ENCODE results near the gene TOMM70. TPM values are rescaled to one million over a fixed set of nuclear protein-coding genes. Genes with fewer than 3 reads are reported as not detected.

The TOMM70 gene
- total and polyA plus RNA-seq, 10 of the 15 experiments (the other 5 are each of a cell fraction or from before 2014, with no cell fraction given), result 12.7 to 64.1 (median 41.3) TPM

GRCh38 chr3:100437721-100438622, 37.1 kb upstream of the TOMM70 start (continued):
- TF ChIP-seq, protein P1, sequence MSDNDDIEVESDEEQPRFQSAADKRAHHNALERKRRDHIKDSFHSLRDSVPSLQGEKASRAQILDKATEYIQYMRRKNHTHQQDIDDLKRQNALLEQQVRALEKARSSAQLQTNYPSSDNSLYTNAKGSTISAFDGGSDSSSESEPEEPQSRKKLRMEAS (IDR thresholded peaks at IDR 0.05; ENCODE audit: low read depth, low read length), result no peak
- TF ChIP-seq, protein P2, sequence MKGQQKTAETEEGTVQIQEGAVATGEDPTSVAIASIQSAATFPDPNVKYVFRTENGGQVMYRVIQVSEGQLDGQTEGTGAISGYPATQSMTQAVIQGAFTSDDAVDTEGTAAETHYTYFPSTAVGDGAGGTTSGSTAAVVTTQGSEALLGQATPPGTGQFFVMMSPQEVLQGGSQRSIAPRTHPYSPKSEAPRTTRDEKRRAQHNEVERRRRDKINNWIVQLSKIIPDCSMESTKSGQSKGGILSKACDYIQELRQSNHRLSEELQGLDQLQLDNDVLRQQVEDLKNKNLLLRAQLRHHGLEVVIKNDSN (IDR thresholded peaks at IDR 0.05; ENCODE audit: borderline replicate concordance, extremely low read length, insufficient read depth, low read depth, low read length), result no peak

GRCh38 chr3:100436951-100437350, 36.1 kb upstream of the TOMM70 start:
- SMC1A ChIA-PET (ENCODE audit: uncharacterized antibody, unreplicated experiment), result interaction anchor here (0.8 to 1.7 kb wide), 3 partner anchors 26 to 119 kb away, joined by 3 to 4 read pairs (median 3); no protein-coding TSS in a partner anchor
- no peak overlapping the region for H3K27ac ChIP-seq (ENCODE audit: control insufficient read depth, insufficient read depth)
- ATAC-seq, result no peak
- FAIRE-seq, result no peak
- H3K4me2 ChIP-seq (ENCODE audit: control insufficient read depth, insufficient read depth), result no peak overlapping the region
- DNase-seq (ENCODE audit: low read depth, low spot score), result no peak
- H3K36me3 ChIP-seq (ENCODE audit: control insufficient read depth in 2 of 2, insufficient read depth in 2 of 2, low read length in 1 of 2), result no peaks in the 10 kb centered on the region
- H4K20me1 ChIP-seq (ENCODE audit: control insufficient read depth, insufficient read depth), result no peaks in the 10 kb centered on the region
- 77% methylated on average over 2 of the region's 2 CpGs for WGBS (ENCODE audit: insufficient coverage, insufficient replicate concordance, low lambda C conversion rate, missing lambda C conversion rate)
- POLR2A ChIA-PET, result interaction anchor here (0.6 kb wide), 1 partner anchor 13 kb away, joined by 3 read pairs; no protein-coding TSS in a partner anchor
- H2AFZ ChIP-seq (ENCODE audit: control insufficient read depth, low read depth, low read length), result no peak overlapping the region
- no peaks in the 10 kb centered on the region for H3K9me3 ChIP-seq (replicated peaks; ENCODE audit: control insufficient read depth, insufficient read depth, low read length)
- H3K27me3 ChIP-seq (replicated peaks in 1 of 2; ENCODE audit: control insufficient read depth in 2 of 2, insufficient read depth in 2 of 2, low read length in 1 of 2), result no peaks in the 10 kb centered on the region
- CTCF ChIA-PET, result interaction anchor here (1.6 kb wide), 1 partner anchor 26 kb away, joined by 3 read pairs; no protein-coding TSS in a partner anchor
- H3K79me2 ChIP-seq (ENCODE audit: control insufficient read depth, insufficient read depth, low read length), result no peaks in the 10 kb centered on the region
- H3K9ac ChIP-seq (ENCODE audit: control insufficient read depth, insufficient read depth, low read length), result no peak overlapping the region
- no peaks in the 10 kb centered on the region for H3K4me1 ChIP-seq (ENCODE audit: control insufficient read depth, insufficient read depth, low read length)
- no TSS peak for BruUV-seq (replicated peaks)
- in situ Hi-C loops (cut with MboI) (no loop called here), intact Hi-C loops (cut with micrococcal nuclease; ENCODE audit: unreplicated experiment) (no loop called here)
- no peak overlapping the region for H3K4me3 ChIP-seq
- RAD21 ChIA-PET (ENCODE audit: unreplicated experiment), result interaction anchor here (1.6 kb wide), 1 partner anchor 26 kb away, joined by 3 read pairs; no protein-coding TSS in a partner anchor
- TF ChIP-seq SPI1 (IDR thresholded peaks at IDR 0.05; ENCODE audit: borderline replicate concordance, insufficient read depth, low read depth, low read length) (no peak), BACH1 (IDR thresholded peaks at IDR 0.05; ENCODE audit: borderline replicate concordance) (no peak), NFYA (IDR thresholded peaks at IDR 0.05; ENCODE audit: borderline replicate concordance, low read depth, low read length) (no peak), MYB (IDR thresholded peaks at IDR 0.05; ENCODE audit: borderline replicate concordance, low read depth, low read length) (no peak), NKRF (conservative IDR thresholded peaks at IDR 0.05) (no peak), NR2C2 (IDR thresholded peaks at IDR 0.05; ENCODE audit: borderline replicate concordance, control insufficient read depth, insufficient read length, low read depth) (no peak), BCL11A (IDR thresholded peaks at IDR 0.05; ENCODE audit: low read depth, low read length) (no peak), KAT2A (conservative IDR thresholded peaks at IDR 0.05; ENCODE audit: control insufficient read depth, low read depth, low read length) (no peak), ZNF687 (IDR thresholded peaks at IDR 0.05) (no peak), SREBF1 (IDR thresholded peaks at IDR 0.05; ENCODE audit: low read length) (no peak), WRNIP1 (IDR thresholded peaks at IDR 0.05; ENCODE audit: borderline replicate concordance, low read depth, low read length) (no peak)
